Stomach (tissue), 4 donors: Measurements from ENCODE around the gene DGKD.

Experiments used
- CTCF ChIP-seq, 7 experiments: fragments of 450-650 bp in 4 of 7; fragments of 200-600 bp in 3 of 7; sonication (generic) in 3 of 7; IDR thresholded peaks; one replicate each; pipeline ENCODE4 v1.5.1; 2016 to 2019; ENCODE audit warnings: antibody characterized with exemption in 7 of 7, control low read depth in 2 of 7, mild to moderate bottlenecking in 1 of 7
- POLR2AphosphoS5 ChIP-seq, 3 donors: sonication (generic); formaldehyde crosslinking; IDR thresholded peaks; one replicate each; pipeline ENCODE4 v1.6.1; 2016; ENCODE audit warnings: antibody characterized with exemption in 3 of 3

- TF ChIP-seq CTCF (IDR thresholded peaks at IDR 0.05) (no peak), POLR2AphosphoS5 (IDR thresholded peaks at IDR 0.05) (no peak)
Measured at GRCh38 chr2:233379034-233379433, 24.7 kb downstream of the DGKD start.
